HG02943 (cell line): ENCODE data around the gene SCN1B.
"Not testable (repeated sequence)": the region's sequence is repeated elsewhere in the genome, so short reads cannot be mapped to it uniquely, and the experiment has no call there.

Experiments
- ATAC-seq: cut with Tn5 transposase; IDR thresholded peaks from one replicate; pipeline ENCODE4 v1.9.1; 2021; ENCODE audit warnings: mild to moderate bottlenecking, low read depth, moderate library complexity; ENCODE audit not compliant: unreplicated experiment

SCN1B gene

GRCh38 chr19:35030257-35031071, at the start of gene SCN1B:
SCN1B (plus strand) TSS chr19:35030470; CDS start chr19:35030821, 351 bp downstream.
- no peak for ATAC-seq

- no peak for ATAC-seq
Measured at GRCh38 chr19:34982275-34982674, 48.0 kb upstream of the SCN1B start.

GRCh38 chr19:34983786-34984185, 46.5 kb upstream of the SCN1B start:
- ATAC-seq = no peak

- no peak for ATAC-seq
Measured at GRCh38 chr19:34984287-34984686, 46.0 kb upstream of the SCN1B start.

GRCh38 chr19:34985249-34986022, 44.8 kb upstream of the SCN1B start:
- ATAC-seq = no peak

- no peak for ATAC-seq
Measured at GRCh38 chr19:34988119-34988518, 42.2 kb upstream of the SCN1B start.

GRCh38 chr19:34989298-34989697, 41.0 kb upstream of the SCN1B start:
- ATAC-seq = no peak

- ATAC-seq = no peak
Measured at GRCh38 chr19:34990578-34991192, 39.6 kb upstream of the SCN1B start.

GRCh38 chr19:34991542-34992333, 38.5 kb upstream of the SCN1B start:
- ATAC-seq = no peak

- ATAC-seq = not testable (repeated sequence)
Measured at GRCh38 chr19:34992582-34992981, 37.7 kb upstream of the SCN1B start.

GRCh38 chr19:34994286-34994642, 36.0 kb upstream of the SCN1B start:
- ATAC-seq = no peak

- ATAC-seq = no peak
Measured at GRCh38 chr19:34994643-34995541, 35.4 kb upstream of the SCN1B start.

- no peak for ATAC-seq
Measured at GRCh38 chr19:34995551-34995950, 34.7 kb upstream of the SCN1B start.

GRCh38 chr19:34997071-34997617, 33.1 kb upstream of the SCN1B start:
- no peak for ATAC-seq

- ATAC-seq = not testable (repeated sequence)
Measured at GRCh38 chr19:34998224-34998623, 32.0 kb upstream of the SCN1B start.

- no peak for ATAC-seq
Measured at GRCh38 chr19:34998777-34999497, 31.3 kb upstream of the SCN1B start.

GRCh38 chr19:34999498-35000337, 30.6 kb upstream of the SCN1B start, which contains the start of gene GRAMD1A:
GRAMD1A (plus strand) TSS chr19:35000323; CDS start chr19:35000479, 156 bp downstream.
- no peak for ATAC-seq

- no peak for ATAC-seq
Measured at GRCh38 chr19:35000338-35000646, 30.0 kb upstream of the SCN1B start.
